Stimulated activated CD4-positive, alpha-beta T cell treated with anti-CD3 and anti-CD28 coated beads, Interleukin-2, amount 100 ng/mL, for 48 hours (primary cell): ENCODE measurements around the gene DHH.
"Not testable (repeated sequence)": the region's sequence is repeated elsewhere in the genome, so short reads cannot be mapped to it uniquely, and the experiment has no call there.

Experiments
- DNase-seq, 2 donors: peaks; one replicate each; pipeline ENCODE4 v3.0.0-alpha.2; 2020

Gene DHH

DNA sequence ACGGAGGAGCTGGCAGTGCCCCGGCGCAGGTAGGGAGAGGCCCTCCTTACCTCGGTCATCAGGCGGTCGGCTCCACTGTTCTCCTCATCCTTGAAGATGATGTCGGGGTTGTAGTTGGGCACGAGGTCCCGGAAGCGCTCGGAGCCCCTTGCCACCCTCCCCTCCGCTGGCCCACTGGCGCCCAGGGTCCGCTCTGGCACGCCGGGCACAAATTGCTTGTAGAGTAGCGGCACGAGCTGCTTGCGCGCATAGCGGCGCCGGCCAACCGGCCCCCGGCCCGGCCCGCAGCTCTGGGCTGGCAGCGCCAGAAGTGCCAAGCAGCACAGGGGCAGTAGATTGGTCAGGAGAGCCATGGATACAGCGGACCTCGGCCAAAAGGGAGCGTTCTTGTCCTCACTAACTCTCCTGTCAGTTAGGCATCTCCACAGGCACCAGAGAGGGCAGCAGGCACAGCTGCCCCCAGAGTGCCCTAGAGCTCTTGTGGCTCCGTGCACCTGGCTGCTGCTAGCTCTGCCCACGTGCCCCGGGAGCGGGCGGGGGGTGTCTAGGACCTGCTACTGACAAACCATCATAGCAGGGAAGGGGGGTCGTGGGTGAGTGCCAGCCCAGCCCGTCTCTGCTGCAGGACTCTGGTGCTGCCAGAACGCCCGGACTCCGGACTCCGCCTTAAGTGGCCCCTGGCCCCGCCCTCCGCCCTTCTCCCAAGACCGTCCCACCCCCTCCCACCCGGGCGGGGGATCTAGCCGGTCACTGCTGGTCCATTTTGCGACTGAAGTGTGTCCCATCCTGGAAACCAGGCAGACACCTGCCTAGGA, at the start of gene DHH:
Gene DHH (minus strand): TSS at position 642 of the 815 bp plus-strand sequence. CDS start 289 bp downstream, at position 353.
- no peak for DNase-seq

DNA sequence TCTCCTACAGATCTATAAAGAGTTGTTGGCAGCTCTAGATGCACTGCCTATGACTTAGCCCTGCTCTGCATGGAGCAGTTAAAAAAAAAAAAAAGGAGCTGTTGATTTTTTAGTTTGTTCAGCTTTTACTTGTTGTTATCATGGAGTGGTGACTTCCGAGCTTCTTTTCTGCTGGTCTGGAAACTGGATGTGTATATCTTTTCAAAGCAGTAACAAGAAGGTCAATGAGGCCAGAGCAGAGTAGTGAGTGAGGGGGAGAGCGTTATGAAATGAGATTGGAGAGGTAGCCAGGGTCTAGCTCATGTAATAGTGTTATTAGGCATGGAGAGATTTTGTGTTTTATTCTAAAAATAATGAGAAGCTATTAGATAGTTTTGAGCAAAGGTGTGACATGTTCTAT, 49.8 kb upstream of the DHH start:
- DNase-seq = no peak

- DNase-seq = no peak
Observed at GRCh38 chr12:49138999-49139398, 44.4 kb upstream of the DHH start.

GRCh38 chr12:49138587-49138986, 44.0 kb upstream of the DHH start:
- DNase-seq = no peak

GRCh38 chr12:49137476-49137875, 42.9 kb upstream of the DHH start:
- no peak for DNase-seq

- DNase-seq = not testable (repeated sequence)
Observed at GRCh38 chr12:49136997-49137396, 42.4 kb upstream of the DHH start.

GRCh38 chr12:49133590-49133989, 39.0 kb upstream of the DHH start:
- no peak for DNase-seq

DNA sequence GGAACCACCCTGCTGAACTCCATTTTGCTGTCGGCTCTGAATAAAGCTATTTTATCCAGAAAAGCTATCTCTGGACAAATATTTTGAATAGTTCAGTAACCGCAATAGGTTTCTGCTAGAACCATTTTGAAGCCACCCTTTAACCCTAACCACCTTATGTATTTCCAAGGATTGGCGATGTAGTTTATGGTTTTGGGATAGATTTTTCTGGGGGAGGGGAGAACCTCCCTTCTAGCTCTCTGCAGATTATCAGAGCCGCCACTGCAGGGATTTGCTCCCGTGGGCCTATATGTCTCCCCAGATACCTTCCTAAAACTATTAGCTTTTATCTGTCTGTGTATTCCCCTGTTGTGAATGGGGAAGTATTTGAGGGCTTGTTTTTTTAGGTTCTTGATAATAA, 38.4 kb upstream of the DHH start:
- no peak for DNase-seq

DNA sequence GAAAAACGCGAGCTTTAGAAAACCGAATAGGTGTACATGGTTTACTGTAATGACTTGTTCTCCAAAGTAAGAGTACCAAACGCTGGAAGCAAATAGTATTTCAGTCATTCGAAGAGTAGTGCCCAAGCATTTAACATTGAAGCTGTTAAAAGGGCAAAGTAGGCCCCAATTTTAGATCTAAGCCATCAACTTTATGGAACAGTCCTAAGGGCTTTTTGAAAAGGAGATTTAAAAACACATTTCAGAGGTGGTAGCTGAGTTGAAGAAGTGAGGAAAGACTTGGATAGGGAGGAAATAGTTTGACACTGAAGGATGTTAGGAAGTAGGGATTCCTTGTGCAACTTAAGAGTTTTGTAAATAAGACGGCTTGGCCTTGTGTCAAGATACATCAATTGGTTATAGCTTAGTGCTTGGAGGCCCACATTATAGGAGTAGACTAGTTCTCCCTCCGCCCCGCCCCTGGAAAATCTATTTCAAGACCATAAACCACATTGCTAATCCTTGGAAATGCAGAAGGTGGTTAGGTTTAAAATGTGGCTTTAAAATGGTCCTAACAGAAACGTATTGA, 37.4 kb upstream of the DHH start:
- DNase-seq = no peak

GRCh38 chr12:49131051-49131893, 36.7 kb upstream of the DHH start, which contains the start of gene TUBA1B:
Gene TUBA1B (minus strand): TSS chr12:49131395. CDS start chr12:49131300, 95 bp downstream.
- peak; percentile 87 to 94 for DNase-seq

DNA sequence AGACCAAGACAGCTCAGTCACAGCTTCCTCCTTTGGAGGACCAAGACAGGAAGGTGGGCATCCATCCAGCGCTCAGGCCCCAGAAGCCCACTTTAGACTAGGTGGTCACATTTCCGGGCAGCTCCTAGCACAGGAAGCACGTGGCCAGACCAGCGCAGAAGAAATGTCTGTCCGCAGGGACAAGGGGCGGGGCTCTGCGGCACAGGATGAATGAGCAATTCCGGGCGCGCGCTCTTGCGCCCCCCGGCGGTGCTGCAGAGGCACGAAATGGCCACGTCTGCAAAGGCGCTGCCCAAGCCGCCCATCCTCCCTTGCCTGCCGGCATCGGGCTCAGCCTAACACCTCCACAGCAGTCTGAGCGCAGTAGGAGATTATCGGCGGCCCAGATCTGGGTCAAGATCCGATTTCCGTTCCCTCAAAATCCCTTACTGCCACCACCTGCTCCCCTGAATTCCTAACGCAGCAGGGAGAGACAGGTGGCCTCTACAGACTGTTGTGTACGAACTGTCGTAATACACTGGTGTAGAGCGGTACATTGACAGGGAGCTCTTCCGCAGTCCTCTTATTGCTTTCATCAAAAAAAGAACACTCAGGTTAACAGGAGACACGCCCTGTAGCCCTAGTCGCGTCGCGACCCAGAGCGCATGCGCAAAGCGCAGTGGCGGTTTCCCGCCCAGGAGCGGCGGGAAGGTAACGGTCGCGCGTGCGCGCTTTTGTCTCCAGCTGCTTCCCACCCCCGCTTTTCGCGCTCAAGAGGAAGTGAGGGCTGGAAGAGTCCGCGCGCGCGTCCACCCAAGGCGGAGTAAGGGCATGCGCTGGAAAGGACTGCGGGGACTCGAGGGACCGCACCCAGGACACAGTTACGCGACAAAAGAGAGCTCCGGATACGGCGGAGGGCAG, 35.8 kb upstream of the DHH start:
- peak; percentile 89 to 91 for DNase-seq

- DNase-seq = no peak
Observed at GRCh38 chr12:49129332-49130150, 34.9 kb upstream of the DHH start.

DNA sequence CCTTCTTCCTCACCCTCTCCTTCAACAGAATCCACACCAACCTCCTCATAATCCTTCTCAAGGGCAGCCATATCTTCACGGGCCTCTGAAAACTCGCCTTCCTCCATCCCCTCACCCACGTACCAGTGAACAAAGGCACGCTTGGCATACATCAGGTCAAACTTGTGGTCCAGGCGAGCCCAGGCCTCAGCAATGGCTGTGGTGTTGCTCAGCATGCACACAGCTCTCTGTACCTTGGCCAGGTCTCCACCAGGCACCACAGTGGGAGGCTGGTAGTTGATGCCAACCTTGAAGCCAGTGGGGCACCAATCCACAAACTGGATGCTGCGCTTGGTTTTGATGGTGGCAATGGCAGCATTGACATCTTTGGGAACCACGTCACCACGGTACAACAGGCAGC, 33.4 kb upstream of the DHH start:
- not testable (repeated sequence) for DNase-seq

- DNase-seq = peak in 1 of 2 donors; percentile 11
Observed at GRCh38 chr12:49126852-49127763, 32.5 kb upstream of the DHH start.

- DNase-seq = no peak
Observed at GRCh38 chr12:49121047-49121696, 26.6 kb upstream of the DHH start.

- no peak for DNase-seq
Observed at GRCh38 chr12:49111206-49111605, 16.6 kb upstream of the DHH start.

- peak; percentile 86 to 90 for DNase-seq
Observed at GRCh38 chr12:49110464-49111155, 16.0 kb upstream of the DHH start, which contains the start of gene LMBR1L. Gene LMBR1L (minus strand): TSS chr12:49110847. CDS start chr12:49110555, 292 bp downstream.

DNA sequence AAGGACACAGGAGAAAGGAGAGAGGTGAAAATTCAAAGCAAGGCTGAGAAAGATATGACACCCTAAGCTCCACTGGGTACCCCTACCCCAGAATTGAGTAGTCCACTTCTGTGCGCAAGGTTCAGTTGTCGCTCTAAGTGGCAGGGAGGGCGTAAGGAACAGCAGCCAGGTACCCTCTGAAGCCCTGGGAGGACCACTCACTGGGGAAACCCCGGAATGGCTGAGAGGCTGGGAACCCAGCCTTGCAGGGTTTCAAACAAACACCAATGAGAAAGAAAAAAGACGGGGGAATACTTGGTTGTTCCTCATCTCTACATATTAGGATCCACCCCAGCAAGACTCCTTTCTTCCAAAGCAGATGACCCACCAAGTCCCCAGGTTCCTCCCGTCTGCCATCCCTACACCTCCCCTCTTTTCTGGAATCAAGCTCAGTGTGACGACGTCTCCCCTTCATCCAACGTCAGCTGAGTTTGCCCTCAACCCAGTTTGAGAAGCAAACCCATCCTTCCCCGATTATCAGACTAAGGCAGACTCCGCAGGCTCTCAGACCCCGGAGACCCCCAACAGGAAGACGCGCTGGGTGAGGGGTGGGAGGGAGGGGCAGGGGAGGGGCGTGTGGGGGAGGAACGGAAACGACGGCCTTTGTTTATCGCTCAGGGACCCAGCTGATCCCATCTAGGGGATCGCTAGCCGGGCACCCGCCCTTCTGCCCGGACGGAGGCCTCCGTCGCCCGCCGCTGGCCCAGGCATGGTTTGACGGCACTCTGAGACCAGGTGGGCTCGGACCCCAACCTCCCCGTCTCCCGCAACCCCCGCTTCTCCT, 15.3 kb upstream of the DHH start:
- no peak for DNase-seq
